ENCODE data around the gene CAPG.

CAPG gene

GRCh38 chr2:85355521-85355920 is 54.6 kb downstream of the CAPG start:
- no peak for DNase-seq

GRCh38 chr2:85355073-85355410 is 55.1 kb downstream of the CAPG start:
- DNase-seq = no peak

DNA sequence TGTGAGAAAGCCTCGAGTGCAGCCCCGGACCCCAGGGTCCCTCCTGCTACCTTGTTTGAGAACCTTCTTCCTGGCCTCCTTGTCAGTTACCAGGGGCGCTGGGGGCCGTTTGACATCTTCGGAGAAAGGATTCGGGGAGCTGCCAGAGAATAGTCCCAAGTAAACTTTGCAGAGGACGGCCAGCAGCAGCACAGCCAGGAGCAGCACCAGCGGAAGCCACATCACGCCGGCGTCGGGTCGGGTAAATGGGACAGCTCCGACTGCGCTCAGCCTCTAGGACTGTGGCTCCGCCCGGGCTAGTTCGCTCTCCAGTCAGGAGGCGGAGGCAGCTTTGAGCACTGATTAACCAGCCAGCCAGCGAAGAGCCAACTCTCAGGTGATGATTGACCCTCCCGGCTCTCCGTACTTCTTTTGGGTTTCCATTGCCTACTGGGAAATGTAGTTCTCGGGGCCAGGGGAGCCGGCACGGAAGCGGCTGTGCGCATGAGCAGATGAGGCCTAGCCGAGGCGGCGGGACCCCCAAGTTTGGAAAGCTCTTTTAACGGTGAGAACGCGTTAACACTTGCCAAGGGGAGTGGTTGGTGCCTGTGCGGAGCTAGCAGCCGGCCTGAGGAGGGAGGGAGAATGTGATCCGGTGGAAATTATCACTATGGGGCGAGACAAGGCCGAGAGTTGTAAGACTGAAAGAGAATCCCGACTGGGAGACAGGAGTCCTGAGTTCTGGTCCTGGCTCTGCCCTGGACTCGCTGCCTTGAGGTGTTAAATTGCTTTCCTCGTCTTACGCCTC is 55.7 kb downstream of the CAPG start, which contains the start of the genes ELMOD3 and RETSAT:
Gene ELMOD3, plus strand, starts transcription at position 484 of the 787 bp plus-strand sequence. CDS start 2,430 bp downstream, outside the sequence.
Gene RETSAT, minus strand, starts transcription at position 243 of the 787 bp plus-strand sequence. Its CDS starts 21 bp downstream, at position 222.
- DNase-seq = peak; percentile 100

- DNase-seq = no peak
Observed at GRCh38 chr2:85353876-85354285, 56.3 kb downstream of the CAPG start.

GRCh38 chr2:85347599-85347998 is 62.6 kb downstream of the CAPG start:
- no peak for DNase-seq
